HG03097 (cell line): Measurements from ENCODE around the gene C10orf71.

Experiments used
- ATAC-seq: cut with Tn5 transposase; IDR thresholded peaks from one replicate; pipeline ENCODE4 v1.9.1; 2021; ENCODE audit not compliant: unreplicated experiment, low FRiP score

Gene C10orf71

DNA sequence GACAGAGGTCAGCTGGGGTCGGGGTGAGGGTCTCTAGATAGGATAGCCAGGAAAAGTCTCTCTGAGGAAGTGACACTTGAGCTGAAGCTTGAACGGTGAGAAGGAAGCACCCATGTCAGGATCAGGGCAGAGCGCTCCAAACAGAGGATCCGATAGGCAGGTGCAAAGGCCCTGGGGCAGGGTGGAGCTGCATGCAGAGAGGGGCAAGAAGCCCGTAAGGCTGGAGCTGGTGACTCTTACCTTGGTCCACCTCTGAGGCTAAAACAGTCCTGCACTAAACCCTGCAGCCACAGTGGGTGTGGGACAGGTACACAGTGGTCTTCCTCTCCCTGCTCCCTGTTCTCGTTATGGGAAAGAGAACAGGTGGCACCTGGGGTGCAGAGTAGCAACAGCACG lies 5.8 kb upstream of the C10orf71 start:
- ATAC-seq = no peak

GRCh38 chr10:49294731-49295130 lies 4.2 kb upstream of the C10orf71 start:
- no peak for ATAC-seq

- no peak for ATAC-seq
Observed at GRCh38 chr10:49295297-49295696, 3.7 kb upstream of the C10orf71 start.

DNA sequence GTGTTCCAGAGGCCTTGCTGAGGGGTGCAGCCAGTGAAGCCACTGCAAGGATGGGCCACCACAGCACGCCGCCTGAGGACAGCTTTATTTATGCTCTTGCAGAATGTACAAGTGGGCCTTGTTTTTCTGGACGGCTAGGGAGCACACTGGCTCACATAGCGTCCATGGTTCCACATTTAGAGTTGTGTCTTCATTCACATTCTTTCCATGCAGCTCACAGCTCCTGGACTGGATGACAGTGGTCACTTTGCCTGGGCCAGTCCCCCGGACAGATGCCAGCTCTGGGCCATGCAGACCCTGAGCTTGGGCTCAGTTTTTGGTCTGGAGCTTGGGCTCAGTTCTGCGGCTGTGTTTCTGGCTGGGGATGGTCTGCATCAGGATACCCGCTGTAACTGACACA lies 2.6 kb upstream of the C10orf71 start:
- ATAC-seq = no peak

DNA sequence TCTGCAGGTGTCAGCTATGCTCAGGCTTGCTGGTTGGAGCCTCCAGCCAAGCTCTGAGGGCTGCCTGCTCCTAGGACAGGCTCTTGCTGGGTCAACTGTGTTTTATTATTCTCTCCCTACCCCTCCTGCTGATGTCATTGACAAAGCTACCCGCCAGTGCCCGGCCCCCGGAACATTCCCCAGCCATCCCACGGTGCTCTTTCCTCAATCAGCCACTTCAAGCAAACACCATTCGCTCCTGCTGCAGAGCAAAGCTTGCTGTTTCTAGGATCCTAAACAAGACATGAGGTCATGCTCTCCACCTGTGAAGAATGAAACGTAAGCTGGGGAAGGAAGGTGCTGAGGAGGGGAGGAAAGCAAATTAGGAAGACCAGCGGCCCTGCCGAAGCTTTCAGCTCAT lies 2.1 kb upstream of the C10orf71 start:
- no peak for ATAC-seq

GRCh38 chr10:49297818-49298670 lies 926 bp upstream of the C10orf71 start:
- no peak for ATAC-seq

DNA sequence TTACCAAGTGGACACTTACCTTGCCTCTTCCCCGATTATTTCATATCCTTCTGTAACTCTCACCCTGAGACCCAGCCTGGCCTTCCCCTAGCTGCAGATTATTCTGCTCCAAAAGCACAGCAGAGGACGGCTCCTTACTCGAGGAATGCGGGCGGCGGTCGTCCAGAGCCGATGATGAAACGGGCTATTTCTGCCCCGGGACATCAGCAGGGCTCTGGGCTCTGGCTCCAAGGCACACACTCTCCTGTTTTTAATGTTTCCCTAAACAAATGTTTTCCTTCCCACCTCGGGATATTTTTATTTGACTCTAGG lies 343 bp upstream of the C10orf71 start:
- ATAC-seq = no peak

- ATAC-seq = no peak
Observed at GRCh38 chr10:49299816-49300139, 808 bp downstream of the C10orf71 start.

DNA sequence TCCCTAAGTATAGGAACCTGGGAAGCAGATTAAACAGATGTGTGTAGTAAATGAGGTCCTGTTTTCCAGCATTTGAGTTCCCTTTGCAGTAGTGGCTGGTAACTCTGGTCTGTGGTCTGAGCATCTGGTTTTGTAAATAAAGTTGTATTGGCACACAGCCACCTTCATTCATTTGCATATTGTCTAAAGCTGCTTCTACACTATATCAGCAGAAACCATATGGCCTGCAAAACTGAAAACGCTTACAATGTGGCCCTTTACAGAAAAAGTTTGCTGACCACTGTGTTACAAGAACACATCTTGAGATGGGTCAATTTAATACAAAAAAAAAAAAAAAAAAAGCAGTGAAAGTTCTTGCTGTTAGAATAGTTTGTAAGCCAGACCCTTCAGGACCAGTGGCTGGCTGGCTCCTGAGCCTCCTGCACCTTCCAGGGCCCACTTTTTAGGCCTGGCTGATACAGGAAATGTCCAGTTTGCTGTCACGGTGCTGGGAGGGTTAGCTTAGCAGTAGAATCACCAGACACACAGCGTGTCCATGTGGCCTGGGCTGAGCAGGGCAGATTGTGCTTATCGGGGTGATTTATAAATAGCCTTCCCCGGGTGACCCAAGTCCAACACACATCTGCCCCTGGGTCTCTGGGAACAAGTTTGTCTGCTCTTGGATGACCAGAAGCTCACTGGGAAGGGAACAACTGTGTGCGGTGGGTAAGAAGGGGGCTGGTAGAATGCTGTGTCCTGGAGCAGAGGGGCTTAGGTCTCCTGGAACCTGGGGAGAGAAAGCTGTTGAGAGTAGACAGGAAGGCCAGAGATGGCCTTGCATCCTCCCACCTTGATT lies 1.4 kb downstream of the C10orf71 start:
- ATAC-seq = peak; percentile 55

- ATAC-seq = no peak
Observed at GRCh38 chr10:49301302-49301701, 2.3 kb downstream of the C10orf71 start.

DNA sequence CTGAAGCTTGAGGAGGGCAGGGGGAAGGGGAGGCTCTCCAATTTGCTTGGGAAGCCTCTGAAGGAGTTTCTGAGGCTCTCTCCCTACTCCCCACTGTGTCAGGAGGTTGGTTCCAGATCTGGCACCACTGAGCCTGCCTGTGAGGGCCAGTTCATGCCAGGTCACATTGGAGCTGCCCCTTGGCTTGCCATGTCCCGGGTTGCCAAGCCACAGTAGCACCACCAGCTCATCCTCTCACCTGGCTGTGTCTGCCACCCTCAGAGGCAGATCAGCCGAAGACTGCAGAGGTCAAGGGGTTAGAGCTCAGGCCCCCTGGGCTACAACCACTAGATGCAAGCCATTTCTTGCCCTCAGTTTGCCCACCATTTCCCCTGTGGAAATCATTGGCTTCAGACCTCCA lies 3.1 kb downstream of the C10orf71 start:
- no peak for ATAC-seq

GRCh38 chr10:49303711-49304110 lies 4.7 kb downstream of the C10orf71 start:
- ATAC-seq = no peak

- ATAC-seq = no peak
Observed at GRCh38 chr10:49304137-49304536, 5.2 kb downstream of the C10orf71 start.

- no peak for ATAC-seq
Observed at GRCh38 chr10:49307921-49308320, 9.0 kb downstream of the C10orf71 start.

- no peak for ATAC-seq
Observed at GRCh38 chr10:49308881-49309280, 9.9 kb downstream of the C10orf71 start.

GRCh38 chr10:49309691-49310411 lies 10.9 kb downstream of the C10orf71 start:
- ATAC-seq = peak; percentile 58

GRCh38 chr10:49310460-49310859 lies 11.5 kb downstream of the C10orf71 start:
- no peak for ATAC-seq

GRCh38 chr10:49310901-49311554 lies 12.1 kb downstream of the C10orf71 start:
- no peak for ATAC-seq

- no peak for ATAC-seq
Observed at GRCh38 chr10:49311555-49312236, 12.7 kb downstream of the C10orf71 start.

- ATAC-seq = no peak
Observed at GRCh38 chr10:49312246-49312869, 13.4 kb downstream of the C10orf71 start.
